COLO668 (cell line): ENCODE measurements around the gene GRAP2.

ENCODE experiments used
- DNase-seq: peaks from one replicate; lab custom pipeline; 2025; ENCODE audit not compliant: unreplicated experiment; lab: John Stamatoyannopoulos, UW

Gene GRAP2

DNA sequence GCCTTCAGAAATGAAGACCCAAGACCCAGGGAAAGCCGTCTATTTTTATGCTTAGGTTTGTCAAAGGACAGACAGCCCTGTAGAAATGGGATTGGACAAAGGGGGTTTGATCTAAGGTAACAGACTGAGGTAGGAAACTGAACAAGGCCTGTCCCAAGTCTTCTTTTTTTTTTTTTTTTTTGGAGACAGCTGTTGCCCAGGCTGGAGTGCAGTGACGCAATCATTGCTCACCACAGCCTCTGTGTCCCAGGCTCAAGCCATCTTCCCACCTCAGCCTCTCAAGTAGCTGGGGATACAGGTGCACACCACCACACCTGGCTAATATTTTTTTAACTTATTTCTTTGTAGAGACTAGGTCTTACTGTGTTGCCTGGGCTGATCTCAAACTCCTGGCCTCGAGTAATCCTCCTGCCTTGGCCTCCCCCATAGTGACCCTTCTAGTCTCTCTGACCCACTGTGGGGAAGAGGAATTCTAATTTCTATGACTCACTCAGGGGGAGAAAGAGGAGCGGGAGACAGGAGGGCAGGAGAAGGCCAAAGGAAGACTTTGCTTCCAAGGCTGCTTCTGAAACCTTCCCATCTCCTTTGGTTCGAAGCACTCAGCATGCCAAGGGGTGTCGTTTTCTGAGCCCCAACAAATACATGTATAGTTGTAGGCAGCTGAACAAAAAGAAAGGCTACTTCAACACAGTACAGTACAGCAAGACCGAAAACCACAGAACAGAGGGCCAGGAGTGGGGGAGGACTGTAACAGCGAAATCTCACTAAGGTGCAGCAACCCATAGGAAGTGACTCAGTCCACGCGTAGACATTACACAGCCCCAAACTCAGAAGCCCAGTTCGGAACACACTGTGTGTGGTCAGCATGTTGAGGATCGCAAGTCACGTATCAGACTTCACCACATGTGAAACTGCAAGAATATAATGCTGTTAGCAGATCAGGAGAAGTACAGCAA lies 60.2 kb downstream of the GRAP2 start:
- DNase-seq: no peak

DNA sequence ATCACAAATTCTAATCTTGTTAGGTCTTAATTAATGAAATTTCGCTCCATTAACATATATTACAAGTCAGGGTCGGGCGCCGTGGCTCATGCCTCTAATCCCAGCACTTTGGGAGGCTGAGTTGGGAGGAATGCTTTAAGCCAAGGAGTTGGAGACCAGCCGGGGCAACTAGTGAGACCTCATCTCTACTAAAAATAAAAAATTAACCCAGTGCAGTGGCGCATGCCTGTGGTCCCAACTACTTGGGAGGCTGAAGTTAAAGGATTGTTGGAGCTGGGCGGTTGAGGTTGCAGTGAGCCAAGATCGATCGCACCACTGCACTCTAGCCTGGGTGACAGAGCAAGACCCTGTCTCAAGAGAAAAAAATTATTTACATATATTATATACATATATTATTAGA lies 61.2 kb downstream of the GRAP2 start:
- DNase-seq: no peak

DNA sequence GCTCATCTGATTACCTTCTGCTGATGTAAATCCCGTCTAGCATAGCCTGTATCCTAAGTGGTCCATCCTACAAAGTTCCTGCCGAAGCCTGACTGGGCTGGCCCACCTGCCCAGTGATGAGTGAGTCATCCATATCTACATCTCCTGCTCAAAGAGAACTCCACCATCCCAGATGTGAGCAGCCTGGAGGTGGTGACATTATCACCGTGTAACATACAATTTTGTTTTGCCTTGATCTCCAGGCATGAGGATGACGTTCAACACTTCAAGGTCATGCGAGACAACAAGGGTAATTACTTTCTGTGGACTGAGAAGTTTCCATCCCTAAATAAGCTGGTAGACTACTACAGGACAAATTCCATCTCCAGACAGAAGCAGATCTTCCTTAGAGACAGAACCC lies 64.9 kb downstream of the GRAP2 start:
- no peak for DNase-seq

DNA sequence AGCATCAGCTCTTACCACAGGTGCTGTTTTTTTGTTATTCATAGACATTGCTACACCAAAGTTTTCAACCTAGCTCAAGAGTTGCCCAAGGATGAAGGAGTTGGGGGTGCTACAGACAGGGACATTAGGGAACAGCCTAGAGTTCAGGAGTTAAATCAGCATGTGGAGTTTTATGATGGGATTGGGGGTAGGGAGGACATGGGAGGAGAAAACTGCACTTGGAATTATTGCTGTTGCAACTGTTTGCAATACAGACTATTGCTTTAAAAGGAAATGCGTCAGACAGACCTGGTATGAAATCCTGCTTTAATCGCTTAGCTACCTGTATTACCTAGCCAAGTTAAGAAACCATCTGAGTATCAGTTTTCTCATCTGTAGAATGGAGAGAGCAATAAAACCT lies 65.6 kb downstream of the GRAP2 start:
- no peak for DNase-seq

DNA sequence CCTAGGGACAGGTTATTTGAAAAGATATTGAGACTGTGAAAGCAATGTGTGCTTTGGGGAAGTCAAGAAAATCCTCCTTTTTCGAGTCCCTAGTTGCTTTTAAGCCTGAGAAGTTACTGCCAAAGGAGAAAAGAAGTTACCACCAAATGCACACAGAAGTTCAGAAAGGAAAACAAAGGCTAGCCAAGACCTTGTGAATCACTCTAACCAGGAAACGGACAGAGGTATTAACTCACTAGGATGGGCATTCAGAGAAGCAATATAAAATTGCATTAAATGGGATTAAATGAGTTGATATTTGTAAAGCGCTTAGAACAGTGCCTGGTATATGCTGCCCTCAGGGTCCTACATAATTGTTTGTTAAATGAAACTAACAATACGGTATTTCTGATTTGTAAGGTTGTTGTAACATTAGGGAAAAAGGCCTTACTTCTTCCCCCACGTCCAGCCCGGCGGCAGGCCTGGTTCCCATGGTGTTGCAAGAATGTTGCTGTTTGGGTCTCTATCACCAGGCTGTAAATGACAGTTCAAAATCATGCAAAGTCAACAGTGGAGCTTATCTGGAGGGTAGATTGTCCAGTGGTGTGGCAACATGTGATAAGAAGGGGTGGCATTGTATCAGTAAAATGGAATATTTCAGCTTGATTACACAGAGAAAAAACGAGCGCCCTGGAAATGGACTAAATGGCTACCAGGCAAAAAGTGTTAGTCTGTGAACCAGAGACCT lies 66.4 kb downstream of the GRAP2 start:
- no peak for DNase-seq

DNA sequence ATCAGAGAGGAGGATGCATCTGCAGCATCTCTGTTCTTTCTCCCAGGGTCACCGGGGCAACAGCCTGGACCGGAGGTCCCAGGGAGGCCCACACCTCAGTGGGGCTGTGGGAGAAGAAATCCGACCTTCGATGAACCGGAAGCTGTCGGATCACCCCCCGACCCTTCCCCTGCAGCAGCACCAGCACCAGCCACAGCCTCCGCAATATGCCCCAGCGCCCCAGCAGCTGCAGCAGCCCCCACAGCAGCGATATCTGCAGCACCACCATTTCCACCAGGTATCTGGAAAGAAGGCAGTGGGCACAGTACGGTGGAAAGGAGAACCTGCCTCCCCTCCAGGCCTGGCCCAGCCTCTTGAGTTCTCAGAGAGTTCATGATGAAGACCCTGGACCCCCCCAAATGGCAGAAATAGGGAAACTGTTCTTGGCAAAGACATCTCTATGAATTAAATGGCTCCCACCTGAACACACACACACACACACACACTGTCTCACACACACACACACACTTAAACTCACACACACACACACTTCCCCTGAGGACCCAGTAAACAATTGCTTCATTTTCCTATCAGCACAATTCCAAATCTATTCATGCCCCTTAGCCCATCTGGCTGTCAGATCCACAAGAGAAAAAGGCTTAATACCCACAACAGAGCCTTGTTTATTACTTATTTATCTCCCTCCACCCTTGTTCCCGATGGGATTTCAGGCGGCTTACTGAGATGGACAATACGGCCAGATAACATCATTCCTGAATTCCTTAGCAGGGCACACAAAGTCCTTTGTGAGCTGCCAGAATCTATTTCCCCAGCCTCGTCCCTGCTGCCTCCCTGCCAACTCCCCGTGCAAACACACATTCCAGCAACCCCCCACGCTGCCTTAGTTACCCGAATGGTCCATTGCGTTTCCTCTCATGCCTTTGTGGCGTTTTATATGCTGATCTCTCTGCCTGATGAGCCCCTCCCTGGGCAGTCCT lies 67.4 kb downstream of the GRAP2 start:
- no peak for DNase-seq

DNA sequence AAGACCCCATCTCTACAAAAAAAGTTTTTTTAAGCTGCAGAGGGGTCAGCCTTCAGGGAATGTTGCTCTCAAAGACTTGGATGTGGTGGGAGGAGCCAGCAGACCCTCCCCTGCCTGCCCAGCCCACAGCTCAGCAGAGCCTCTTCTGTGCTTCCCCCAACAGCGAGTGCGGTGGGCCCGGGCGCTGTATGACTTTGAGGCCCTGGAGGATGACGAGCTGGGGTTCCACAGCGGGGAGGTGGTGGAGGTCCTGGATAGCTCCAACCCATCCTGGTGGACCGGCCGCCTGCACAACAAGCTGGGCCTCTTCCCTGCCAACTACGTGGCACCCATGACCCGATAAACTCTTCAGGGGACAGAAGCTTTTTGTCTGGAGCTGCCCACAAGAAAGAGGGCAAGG lies 69.9 kb downstream of the GRAP2 start:
- DNase-seq: no peak

DNA sequence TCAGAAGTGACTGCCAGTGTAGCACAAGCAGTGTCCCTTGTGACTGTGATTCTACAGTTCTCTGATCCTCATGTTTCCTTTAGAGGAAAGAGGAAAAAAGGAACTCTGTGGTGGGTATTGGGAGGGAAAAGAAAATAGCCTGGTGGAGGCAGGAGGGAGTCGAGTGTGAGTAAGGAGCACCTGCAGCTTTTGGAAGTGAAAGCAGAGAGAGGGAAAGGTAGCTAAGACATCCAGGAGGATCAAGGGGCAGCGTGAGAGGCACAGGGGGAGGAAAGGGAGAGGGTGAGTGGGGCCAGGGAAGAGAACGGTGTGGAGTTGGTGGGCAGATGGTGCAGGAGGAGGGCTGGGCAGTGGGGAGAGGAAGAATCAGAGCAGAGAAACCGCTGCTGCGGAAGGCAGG lies 71.8 kb downstream of the GRAP2 start:
- DNase-seq: no peak

DNA sequence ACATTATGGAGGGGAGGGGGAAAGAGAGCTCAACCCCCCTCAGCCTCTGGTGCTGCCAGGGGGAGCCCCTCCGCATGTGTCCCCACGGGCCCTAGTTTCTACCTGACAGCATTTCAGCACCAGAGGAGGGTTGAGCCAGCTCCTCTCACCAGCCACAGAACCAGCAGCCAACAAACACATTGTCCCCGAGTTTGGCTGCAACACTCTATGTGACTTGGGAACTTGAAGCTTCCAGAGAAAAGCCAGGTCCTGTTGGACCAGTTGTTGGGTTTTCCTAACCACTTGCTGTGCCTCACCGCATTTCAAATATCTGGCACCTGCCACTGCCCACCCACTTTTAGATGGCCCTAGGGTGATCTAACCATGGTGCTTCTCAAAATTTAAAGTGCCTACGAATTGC lies 72.8 kb downstream of the GRAP2 start:
- no peak for DNase-seq

DNA sequence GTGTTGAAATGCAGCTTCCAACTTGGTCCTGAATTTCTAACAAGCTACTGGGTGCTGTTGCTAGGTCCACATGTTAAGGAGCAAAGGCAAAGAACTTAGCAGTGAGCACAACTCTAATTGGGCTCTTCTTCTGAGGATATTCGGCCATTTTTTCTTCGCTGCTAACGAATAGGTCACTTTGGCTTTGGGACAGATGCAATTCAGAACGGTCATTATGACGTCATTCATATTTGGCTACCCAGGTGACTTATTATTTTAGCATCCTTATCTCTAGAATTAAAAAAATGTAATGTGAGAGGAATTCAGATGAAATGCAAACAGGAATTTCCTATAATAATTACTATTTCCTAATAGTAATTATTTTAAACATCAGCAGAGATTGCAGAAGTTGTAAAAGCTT lies 73.2 kb downstream of the GRAP2 start:
- DNase-seq: no peak

DNA sequence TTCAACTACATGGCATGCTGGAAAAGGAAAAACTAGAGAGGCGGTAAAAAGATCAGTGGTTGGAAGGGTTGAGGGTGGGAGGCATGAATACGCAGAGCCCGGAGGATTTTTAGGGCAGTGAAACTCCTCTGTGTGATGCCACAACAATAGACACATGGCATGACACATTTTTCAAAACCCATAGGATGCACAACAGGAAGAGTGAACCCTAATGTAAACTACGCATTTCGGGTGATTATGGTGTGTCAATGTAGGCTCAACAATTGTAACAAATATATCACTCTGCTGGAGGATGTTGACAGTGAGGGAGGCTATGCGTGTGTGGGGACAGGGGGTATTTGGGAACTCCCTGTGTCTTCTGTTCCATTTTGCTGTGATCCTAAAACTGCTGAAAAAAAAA lies 78.2 kb downstream of the GRAP2 start:
- DNase-seq: no peak

DNA sequence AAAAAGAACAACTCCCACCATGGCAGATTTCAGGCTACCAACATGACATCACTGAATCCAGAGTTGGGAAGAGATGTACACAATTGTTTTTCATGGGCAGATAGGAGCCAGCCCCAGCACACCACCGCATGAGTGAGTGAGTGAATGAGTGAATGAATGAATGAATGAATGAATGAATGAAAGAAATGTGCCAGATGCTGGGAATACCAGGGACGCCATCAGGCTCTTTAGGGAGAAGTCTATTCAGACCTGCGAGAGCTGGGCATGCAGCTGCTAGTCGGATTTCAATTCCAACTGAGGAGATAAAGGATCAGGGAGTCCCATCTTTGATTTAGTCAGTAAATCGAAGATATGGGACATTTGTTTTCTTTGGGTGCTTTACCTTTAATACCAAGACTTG lies 78.6 kb downstream of the GRAP2 start:
- no peak for DNase-seq

DNA sequence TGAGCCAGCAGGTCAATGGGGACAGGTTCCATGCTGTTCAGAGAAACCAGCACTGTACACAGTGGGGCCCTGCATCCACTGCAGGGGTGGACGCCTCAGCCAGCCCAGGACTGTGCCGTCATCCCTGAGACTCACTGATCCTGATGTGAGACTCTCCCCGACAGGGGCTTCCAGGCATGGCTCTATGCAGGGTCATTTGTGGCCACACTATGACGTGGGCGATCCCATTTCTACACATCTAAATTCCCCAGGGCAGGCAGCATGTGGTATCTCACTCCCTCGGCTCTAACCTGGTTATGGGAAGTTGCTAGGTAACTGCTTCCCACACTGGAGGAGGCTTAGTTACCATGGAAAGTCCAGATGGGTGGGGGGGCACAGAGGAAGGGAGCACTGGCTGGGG lies 79.7 kb downstream of the GRAP2 start:
- DNase-seq: no peak

DNA sequence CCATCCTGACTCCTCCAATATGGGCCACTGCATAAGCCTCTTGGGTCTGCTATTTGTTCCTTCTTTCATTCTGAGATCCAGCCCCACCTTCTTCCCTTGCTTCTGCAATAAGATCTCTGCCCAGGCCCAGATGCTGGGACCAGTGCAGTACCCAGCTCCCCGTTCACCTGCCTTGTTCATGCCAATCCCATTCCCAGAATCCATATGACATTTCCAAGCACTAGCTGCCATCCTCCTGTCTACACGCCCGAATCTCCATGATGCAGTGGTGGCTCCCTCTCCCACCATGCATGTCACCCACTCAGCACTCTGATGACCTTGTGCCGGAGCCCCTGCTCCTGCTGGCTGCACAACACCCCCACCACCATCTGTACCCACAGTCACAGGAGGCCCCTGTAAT lies 82.5 kb downstream of the GRAP2 start:
- no peak for DNase-seq

DNA sequence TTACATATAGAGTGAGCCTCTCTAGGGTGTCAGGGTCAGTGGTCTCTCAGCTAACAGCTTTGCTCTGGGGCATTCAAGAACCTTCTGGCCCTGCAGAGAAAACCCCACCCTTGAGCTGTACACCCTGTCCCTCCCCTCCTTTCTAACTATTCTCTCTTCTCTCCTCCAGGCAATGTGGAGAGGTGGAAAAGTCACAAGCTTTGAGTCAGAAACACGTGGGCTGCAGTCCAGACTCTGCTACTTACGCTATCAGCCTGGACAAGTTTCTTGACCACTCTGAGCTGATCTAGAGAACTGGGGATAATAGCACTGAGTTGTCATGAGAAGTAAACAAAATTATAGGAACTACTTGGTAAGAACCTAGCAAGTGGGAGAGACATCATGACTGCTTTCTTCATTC lies 83.1 kb downstream of the GRAP2 start:
- no peak for DNase-seq

DNA sequence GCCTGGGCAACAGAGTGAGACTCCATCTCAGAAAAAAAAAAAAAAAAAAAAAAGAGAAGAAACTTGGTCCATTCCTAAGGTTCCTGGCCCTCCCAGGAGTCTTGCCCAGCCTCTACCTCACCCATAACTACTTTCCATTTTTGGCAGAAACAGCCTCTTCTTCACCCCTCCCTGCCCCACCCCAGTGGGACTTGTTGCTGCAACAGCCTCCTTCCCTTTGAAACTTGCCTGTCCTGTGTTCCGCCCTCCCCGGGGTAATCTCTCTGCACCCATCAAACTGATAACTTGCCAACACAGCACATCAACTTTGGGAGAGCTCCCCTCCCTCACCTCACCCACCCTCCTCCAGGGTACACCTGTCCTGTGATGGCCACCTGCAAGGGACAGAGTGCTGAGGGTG lies 83.9 kb downstream of the GRAP2 start:
- DNase-seq: no peak

DNA sequence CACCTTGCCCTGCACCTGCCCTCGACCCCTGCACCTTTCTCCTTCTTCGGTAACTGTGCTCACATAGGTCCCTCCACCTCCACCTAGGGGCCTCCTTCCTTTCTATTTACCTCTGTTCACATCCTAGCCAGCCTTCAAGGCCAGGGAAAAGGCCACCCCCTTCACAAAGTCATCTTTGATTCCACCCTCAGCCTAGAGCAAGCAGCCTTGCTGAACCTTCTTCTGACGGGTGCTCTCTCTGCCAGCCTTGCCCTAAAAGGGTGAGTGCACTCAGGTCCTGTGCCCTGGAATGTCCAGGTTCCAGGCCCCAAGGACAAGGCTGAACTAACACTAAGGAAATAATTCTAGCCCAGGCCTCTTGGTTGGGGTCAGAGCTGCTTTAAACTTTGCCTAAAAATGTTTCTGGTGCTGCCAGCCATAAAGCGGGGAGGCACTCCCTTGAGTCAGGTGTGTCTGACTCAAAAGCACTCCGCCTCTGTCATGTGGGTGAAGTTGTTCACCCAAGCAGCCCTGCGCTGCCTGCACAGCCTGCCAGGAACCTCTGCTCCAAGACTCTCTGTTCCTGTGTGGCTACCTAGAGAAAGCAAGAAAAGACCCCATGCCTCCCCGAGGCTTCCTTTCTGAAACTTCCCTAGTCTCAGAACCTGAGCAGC lies 84.6 kb downstream of the GRAP2 start:
- DNase-seq: no peak

DNA sequence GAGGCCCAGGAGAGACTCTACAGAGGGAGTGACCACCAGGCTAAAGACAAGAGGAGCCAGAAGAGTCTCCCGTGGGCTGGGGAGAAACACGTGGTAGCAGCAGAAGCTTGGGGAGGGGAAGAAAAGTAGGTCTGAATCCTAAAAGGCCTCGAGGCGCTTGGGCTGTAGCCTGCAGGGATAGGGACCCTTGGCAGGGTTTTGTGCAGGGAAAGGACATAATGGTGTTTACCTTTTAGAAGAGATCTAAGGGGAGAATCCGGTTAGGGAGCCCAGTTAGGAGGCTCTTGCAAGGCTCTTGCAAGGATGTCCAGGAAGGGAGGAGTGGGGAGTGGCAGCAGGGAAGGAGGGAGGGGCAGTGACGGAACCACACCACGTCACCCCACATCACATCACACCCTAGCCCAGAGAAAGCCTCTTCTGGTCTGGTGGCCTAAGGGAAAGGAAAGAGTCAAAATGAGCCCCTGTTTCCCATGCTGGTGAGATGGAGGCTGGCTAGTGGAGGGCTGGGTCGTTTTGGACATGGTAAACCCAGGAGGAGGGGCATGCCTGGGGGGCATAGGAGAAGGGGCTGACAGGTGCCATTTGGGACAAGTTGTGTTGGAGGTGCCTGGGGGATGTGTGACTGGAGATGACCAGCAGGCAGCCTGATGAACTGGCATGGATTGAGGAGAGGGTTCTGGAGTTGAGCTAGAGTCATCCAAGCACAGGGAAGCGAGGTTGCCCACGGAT lies 87.7 kb downstream of the GRAP2 start:
- DNase-seq: no peak

DNA sequence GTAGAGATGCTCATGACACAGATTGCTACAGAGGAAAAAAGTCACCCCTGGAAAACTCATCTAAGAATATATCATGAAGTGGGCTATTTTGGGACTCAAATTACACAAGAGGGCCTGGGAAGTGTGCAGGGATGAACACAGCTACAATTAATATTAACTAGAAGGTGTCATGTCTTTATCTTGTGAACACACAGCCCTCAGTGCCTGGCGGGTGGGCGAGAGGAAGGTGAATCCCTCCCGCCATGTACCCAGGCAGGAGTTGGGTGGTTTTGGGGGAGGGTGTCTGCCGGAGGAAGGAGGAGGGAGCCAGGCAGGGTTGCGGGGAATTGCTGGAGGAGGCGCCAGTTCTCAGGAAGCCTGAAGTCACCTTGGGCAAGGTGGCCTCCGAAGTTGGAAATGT lies 88.7 kb downstream of the GRAP2 start:
- DNase-seq: no peak

DNA sequence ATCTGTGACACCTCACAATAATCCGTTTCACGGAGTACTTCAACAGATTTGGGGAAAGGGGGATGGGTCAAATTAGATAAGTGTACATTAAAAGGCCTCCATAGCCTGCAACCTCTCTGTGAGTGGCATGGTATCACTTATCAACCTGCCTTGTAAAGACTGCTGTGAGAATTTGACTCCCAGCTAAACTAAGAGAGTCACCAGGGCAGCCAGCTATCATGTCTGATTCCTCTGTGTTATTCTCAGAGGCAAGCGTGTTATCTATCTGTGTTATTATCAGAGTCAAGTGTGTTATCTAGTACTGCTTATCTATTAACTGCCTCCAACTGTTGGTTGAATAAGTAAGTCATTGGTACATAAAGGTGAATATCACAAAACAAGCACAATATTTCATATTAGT lies 89.8 kb downstream of the GRAP2 start:
- DNase-seq: no peak
